Liver (tissue), 3 donors: Measurements from ENCODE around the gene CD8B2.

ENCODE experiments used
- JUND ChIP-seq, 2 donors: IDR thresholded peaks; 2 replicates each; pipeline ENCODE4 v1.6.1; 2016; ENCODE audit warnings: antibody characterized with exemption in 2 of 2
- MAX ChIP-seq: IDR thresholded peaks from 2 replicates; pipeline ENCODE4 v1.6.1; 2016; ENCODE audit warnings: antibody characterized with exemption
- RAD21 ChIP-seq, 2 donors: IDR thresholded peaks; 2 replicates each; pipeline ENCODE4 v1.6.1; 2016; ENCODE audit warnings: antibody characterized with exemption in 2 of 2, mild to moderate bottlenecking in 2 of 2
- SP1 ChIP-seq: IDR thresholded peaks from 2 replicates; pipeline ENCODE4 v1.6.1; 2018; ENCODE audit warnings: antibody characterized with exemption, mild to moderate bottlenecking
- TAF1 ChIP-seq: conservative IDR thresholded peaks from 2 replicates; pipeline ENCODE4 v1.6.1; 2016; ENCODE audit warnings: antibody characterized with exemption, mild to moderate bottlenecking
- YY1 ChIP-seq: IDR thresholded peaks from 2 replicates; pipeline ENCODE4 v1.6.1; 2016; ENCODE audit warnings: antibody characterized with exemption, mild to moderate bottlenecking
- TF ChIP-seq, protein P1 (sequence below): fragments of 150-350 bp; IDR thresholded peaks from 2 replicates; pipeline ENCODE4 v1.5.1; 2017; ENCODE audit warnings: improper control_type of control experiment, low read depth, low read length; ENCODE audit not compliant: missing input control
- donor health status: healthy.
- donor health status: healthy.

DNA sequence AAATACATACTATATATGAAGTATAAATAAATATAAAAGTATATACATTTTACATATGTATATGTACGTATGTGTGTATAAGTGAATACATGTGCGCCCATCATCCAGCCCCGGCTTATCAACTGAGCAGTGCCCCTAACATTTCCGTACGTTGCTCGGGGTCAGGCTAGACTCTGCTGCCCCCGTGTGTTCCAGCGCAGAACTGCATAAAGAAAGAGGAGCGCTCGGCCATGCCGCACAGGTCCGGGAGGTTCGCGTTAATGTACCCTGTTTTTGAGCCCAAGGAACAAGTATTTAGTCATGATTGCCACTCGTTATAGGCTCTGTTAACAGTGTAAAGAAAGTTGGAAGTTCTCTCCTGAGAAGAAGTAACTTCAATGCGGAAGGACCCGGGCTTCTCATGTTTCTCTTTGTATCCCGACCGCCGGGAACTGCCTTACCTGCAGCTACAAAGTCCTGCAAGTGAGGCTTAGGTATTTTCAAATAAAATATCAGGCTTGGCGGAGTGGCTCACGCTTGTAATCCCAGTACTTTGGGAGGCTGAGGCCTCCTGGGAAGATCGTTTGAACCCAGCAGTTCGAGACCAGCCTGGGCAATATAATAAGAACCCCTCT is 55.7 kb downstream of the CD8B2 start:
- TF ChIP-seq, protein P1, sequence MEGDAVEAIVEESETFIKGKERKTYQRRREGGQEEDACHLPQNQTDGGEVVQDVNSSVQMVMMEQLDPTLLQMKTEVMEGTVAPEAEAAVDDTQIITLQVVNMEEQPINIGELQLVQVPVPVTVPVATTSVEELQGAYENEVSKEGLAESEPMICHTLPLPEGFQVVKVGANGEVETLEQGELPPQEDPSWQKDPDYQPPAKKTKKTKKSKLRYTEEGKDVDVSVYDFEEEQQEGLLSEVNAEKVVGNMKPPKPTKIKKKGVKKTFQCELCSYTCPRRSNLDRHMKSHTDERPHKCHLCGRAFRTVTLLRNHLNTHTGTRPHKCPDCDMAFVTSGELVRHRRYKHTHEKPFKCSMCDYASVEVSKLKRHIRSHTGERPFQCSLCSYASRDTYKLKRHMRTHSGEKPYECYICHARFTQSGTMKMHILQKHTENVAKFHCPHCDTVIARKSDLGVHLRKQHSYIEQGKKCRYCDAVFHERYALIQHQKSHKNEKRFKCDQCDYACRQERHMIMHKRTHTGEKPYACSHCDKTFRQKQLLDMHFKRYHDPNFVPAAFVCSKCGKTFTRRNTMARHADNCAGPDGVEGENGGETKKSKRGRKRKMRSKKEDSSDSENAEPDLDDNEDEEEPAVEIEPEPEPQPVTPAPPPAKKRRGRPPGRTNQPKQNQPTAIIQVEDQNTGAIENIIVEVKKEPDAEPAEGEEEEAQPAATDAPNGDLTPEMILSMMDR, result peak; percentile 86
- TF ChIP-seq MAX (no peak), YY1 (no peak), RAD21 (IDR thresholded peaks at IDR 0.05) (peak; percentile 84 to 89), SP1 (no peak), TAF1 (no peak), JUND (IDR thresholded peaks at IDR 0.05) (no peak)
